Endothelial cell of umbilical vein (primary cell): ENCODE results near the gene ZMIZ1. TPM values are rescaled to one million over a fixed set of nuclear protein-coding genes. Genes with fewer than 3 reads are reported as not detected.

Experiments
- BruUV-seq: library from RNA; stranded (reverse); fragments of 400-500 nt; replicated peaks from 2 replicates; lab custom pipeline; 2021; lab: Mats Ljungman, UMichigan
- CTCF ChIA-PET: fragments of 300-600, 350-600 bp; sonication (Branson Sonifier 250); formaldehyde crosslinking; loops from one replicate; lab custom pipeline; 2021; ENCODE audit warnings: antibody characterized with exemption, inconsistent platforms; lab: Charles Lee
- POLR2A ChIA-PET: fragments of 300-600, 350-600 bp; sonication (Branson Sonifier 250); formaldehyde crosslinking; loops from one replicate; lab custom pipeline; 2021; ENCODE audit warnings: antibody characterized with exemption, inconsistent platforms; lab: Charles Lee
- DNase-seq: peaks from one replicate; pipeline ENCODE4 v3.0.0-alpha.2; 2011; ENCODE audit warnings: low read depth, low spot score
- FAIRE-seq: peaks from 2 replicates; lab custom pipeline; 2011; peaks lifted over from hg19 to GRCh38; lab: Jason Lieb, UNC
- H2AFZ ChIP-seq: 2 replicates; pipeline ENCODE4 v1.6.0; 2012; ENCODE audit warnings: low read depth, low read length, control low read depth, inconsistent platforms
- H3K27ac ChIP-seq: 2 replicates; pipeline ENCODE4 v1.5.1; 2011; ENCODE audit warnings: low read depth, mild to moderate bottlenecking, control low read depth, low read length, moderate library complexity; ENCODE audit not compliant: insufficient read depth
- H3K27me3 ChIP-seq, 2 experiments: 2 replicates each; pipeline versions ENCODE4 v1.6.0 to v1.6.1; 2011; ENCODE audit warnings: low read length in 2 of 2, mixed read lengths in 1 of 2; ENCODE audit not compliant: control insufficient read depth in 2 of 2, insufficient read depth in 2 of 2
- H3K36me3 ChIP-seq, 2 experiments: 2 replicates in 1 of 2; 3 replicates in 1 of 2; pipeline ENCODE4 v1.5.1; 2011; ENCODE audit warnings: low read length in 2 of 2, mild to moderate bottlenecking in 1 of 2, moderate library complexity in 1 of 2; ENCODE audit not compliant: control insufficient read depth in 2 of 2, insufficient read depth in 2 of 2; ENCODE audit errors: extremely low read depth in 1 of 2
- H3K4me1 ChIP-seq: 3 replicates; pipeline ENCODE4 v1.5.1; 2011; ENCODE audit warnings: mild to moderate bottlenecking, low read length; ENCODE audit not compliant: control insufficient read depth, insufficient read depth; ENCODE audit errors: extremely low read depth
- H3K4me2 ChIP-seq: 2 replicates; pipeline ENCODE4 v1.6.1; 2011; ENCODE audit warnings: low read length, control low read depth, mixed read lengths; ENCODE audit not compliant: insufficient read depth
- H3K4me3 ChIP-seq, 3 experiments: fragments of 200-600 bp in 1 of 3; sonication (generic), shearing (Covaris generic) in 1 of 3; replicated peaks in 1 of 3; 2 replicates each; pipeline ENCODE4 v1.5.1; 2011 to 2016; ENCODE audit warnings: control low read depth in 3 of 3, low read length in 3 of 3, mild to moderate bottlenecking in 2 of 3, inconsistent platforms in 1 of 3, low read depth in 1 of 3, moderate library complexity in 1 of 3; ENCODE audit not compliant: insufficient read depth in 1 of 3
- H3K79me2 ChIP-seq: 2 replicates; pipeline ENCODE4 v1.6.0; 2012; ENCODE audit warnings: low read length, inconsistent platforms; ENCODE audit not compliant: control insufficient read depth, insufficient read depth
- H3K9ac ChIP-seq: replicated peaks from 2 replicates; pipeline ENCODE3; 2011; ENCODE audit warnings: low read length, control low read depth; ENCODE audit not compliant: insufficient read depth; ENCODE audit errors: extremely low read depth
- H3K9me1 ChIP-seq: replicated peaks from 3 replicates; pipeline ENCODE4 v1.6.0; 2011; ENCODE audit warnings: mild to moderate bottlenecking, low read length; ENCODE audit not compliant: control insufficient read depth, insufficient read depth; ENCODE audit errors: extremely low read depth
- H3K9me3 ChIP-seq: replicated peaks from 2 replicates; pipeline ENCODE4 v1.5.1; 2012; ENCODE audit warnings: low read length, inconsistent platforms; ENCODE audit not compliant: control insufficient read depth, insufficient read depth
- H4K20me1 ChIP-seq: replicated peaks from 2 replicates; pipeline ENCODE3; 2011; ENCODE audit warnings: mild to moderate bottlenecking, low read length; ENCODE audit not compliant: control insufficient read depth, insufficient read depth; ENCODE audit errors: extremely low read depth
- CTCF ChIP-seq, 2 donors: IDR thresholded peaks; 1 replicate in 1 of 2; 2 replicates in 1 of 2; pipeline ENCODE4 v1.5.1; 2011; ENCODE audit warnings: low read length in 2 of 2, mild to moderate bottlenecking in 2 of 2, moderate library complexity in 2 of 2, control low read depth in 1 of 2, inconsistent platforms in 1 of 2, low read depth in 1 of 2; ENCODE audit not compliant: insufficient read depth in 1 of 2; ENCODE audit errors: extremely low read depth in 1 of 2
- EZH2 ChIP-seq: IDR thresholded peaks from 2 replicates; pipeline ENCODE4 v1.6.1; 2012; ENCODE audit warnings: borderline replicate concordance, low read depth, mild to moderate bottlenecking, moderate library complexity, low read length, inconsistent platforms; ENCODE audit not compliant: severe bottlenecking
- FOS ChIP-seq: IDR thresholded peaks from 2 replicates; pipeline ENCODE4 v1.6.1; 2011; ENCODE audit warnings: mild to moderate bottlenecking, low read length, moderate library complexity, borderline replicate concordance; ENCODE audit not compliant: insufficient read depth
- GATA2 ChIP-seq: IDR thresholded peaks from 2 replicates; pipeline ENCODE4 v1.7.0; 2011; ENCODE audit warnings: low read depth, mild to moderate bottlenecking, moderate library complexity, mixed read lengths, low read length; ENCODE audit not compliant: insufficient read length, insufficient read depth
- JUN ChIP-seq: IDR thresholded peaks from 2 replicates; pipeline ENCODE4 v1.6.1; 2011; ENCODE audit warnings: borderline replicate concordance, low read depth; ENCODE audit not compliant: insufficient read length, insufficient read depth
- MAX ChIP-seq: IDR thresholded peaks from 2 replicates; pipeline ENCODE4 v1.6.1; 2011; ENCODE audit not compliant: insufficient read depth, insufficient read length
- MYC ChIP-seq: IDR thresholded peaks from one replicate; pipeline ENCODE4 v1.6.1; 2011; ENCODE audit warnings: mild to moderate bottlenecking, low read depth, low read length
- POLR2A ChIP-seq: IDR thresholded peaks from 2 replicates; pipeline ENCODE4 v1.6.1; 2012; ENCODE audit warnings: low read depth, mild to moderate bottlenecking, control low read depth, low read length
- POLR2AphosphoS5 ChIP-seq: IDR thresholded peaks from 2 replicates; pipeline ENCODE4 v1.6.1; 2012; ENCODE audit warnings: low read depth, mild to moderate bottlenecking, control low read depth, low read length, moderate library complexity; ENCODE audit not compliant: insufficient read depth
- dilution Hi-C: fragments of 300-500 bp; cut with MboI; formaldehyde crosslinking; loops from one replicate; pipeline ENCODE4 v1.15.0; 2019; ENCODE audit warnings: low sequenced_read_pairs; ENCODE audit not compliant: extremely low pct_ligation_motif_present
- intact Hi-C: fragments of 100-400 bp; cut with micrococcal nuclease; formaldehyde crosslinking; loops from one replicate; pipeline ENCODE4 v1.10.0; 2022
- polyA plus RNA-seq, 4 experiments: library from polyadenylated mRNA; depleted of rRNA in 3 of 4; stranded (reverse) in 3 of 4; unstranded in 1 of 4; fragments of >200 nt; gene quantifications; 2 replicates each; pipeline versions ENCODE4 v1.2.1 to v1.2.3, GENCODE V29; 2011 to 2012; ENCODE audit warnings: missing spikeins in 1 of 4
- total RNA-seq: library from RNA; stranded (reverse); gene quantifications from 2 replicates; pipeline ENCODE4 v1.2.3, GENCODE V29; 2021

ZMIZ1 gene
- total and polyA plus RNA-seq, 2 donors (not counting 3 experiments of a cell fraction or from before 2014, with no cell fraction given), result 12.5 to 46.7 TPM

GRCh38 chr10:79055892-79056291 lies 12.9 kb upstream of the ZMIZ1 start:
- intact Hi-C loops (no loop called here), dilution Hi-C loops (no loop called here)
- H3K79me2 ChIP-seq, result no peaks in the 10 kb centered on the region
- ChIA-PET CTCF (no interaction called here), POLR2A (no interaction called here)
- no peak for TF ChIP-seq JUN
- no peak for TF ChIP-seq MAX
- TF ChIP-seq FOS, result no peak
- no peak for TF ChIP-seq GATA2
- TF ChIP-seq POLR2A, result no peak
- TF ChIP-seq EZH2, result no peak
- TF ChIP-seq POLR2AphosphoS5, result no peak
- TF ChIP-seq CTCF (IDR thresholded peaks at IDR 0.05; ENCODE audit: extremely low read depth in 1 of 2, insufficient read depth in 1 of 2, low read depth in 1 of 2, low read length in 2 of 2), result no peak
- TF ChIP-seq MYC, result no peak
- no peak overlapping the region for H2AFZ ChIP-seq
- no peak overlapping the region for H3K4me2 ChIP-seq
- no peaks in the 10 kb centered on the region for H3K36me3 ChIP-seq
- FAIRE-seq (no peak), DNase-seq (no peak)
- H3K9ac ChIP-seq, result no peak overlapping the region
- no peaks in the 10 kb centered on the region for H3K9me3 ChIP-seq
- no peaks in the 10 kb centered on the region for H4K20me1 ChIP-seq
- BruUV-seq, result no TSS peak
- H3K9me1 ChIP-seq, result no peaks in the 10 kb centered on the region
- H3K4me3 ChIP-seq, result no peak overlapping the region
- no peak overlapping the region for H3K27ac ChIP-seq
- no peaks in the 10 kb centered on the region for H3K4me1 ChIP-seq
- no peaks in the 10 kb centered on the region for H3K27me3 ChIP-seq
